Small intestine (tissue), 7 donors: Measurements from ENCODE around the gene KDM4B. TPM values are rescaled to one million over a fixed set of nuclear protein-coding genes. Genes with fewer than 3 reads are reported as not detected.
"Not testable (repeated sequence)": the region's sequence is repeated elsewhere in the genome, so short reads cannot be mapped to it uniquely, and the experiment has no call there.

Experiments used
- DNase-seq, 2 donors: peaks; one replicate each; pipeline versions ENCODE4 v3.0.0 to v3.0.0-alpha.2; 2013
- FAIRE-seq: peaks from 2 replicates; lab custom pipeline; 2012; peaks lifted over from hg19 to GRCh38; lab: Jason Lieb, UNC
- H3K27ac ChIP-seq, 3 donors: one replicate each; pipeline ENCODE4 v1.5.1; 2013; ENCODE audit warnings: low read length in 2 of 3, mild to moderate bottlenecking in 2 of 3, control low read depth in 1 of 3, inconsistent platforms in 1 of 3, low read depth in 1 of 3, moderate library complexity in 1 of 3
- H3K27me3 ChIP-seq, 3 donors: one replicate each; pipeline ENCODE4 v1.6.1; 2013; ENCODE audit warnings: low read length in 3 of 3, inconsistent platforms in 1 of 3; ENCODE audit not compliant: control insufficient read depth in 3 of 3, insufficient read depth in 3 of 3
- H3K36me3 ChIP-seq, 3 donors: one replicate each; pipeline ENCODE4 v1.6.1; 2013; ENCODE audit warnings: low read length in 3 of 3, inconsistent platforms in 1 of 3, low read depth in 1 of 3, mild to moderate bottlenecking in 1 of 3, moderate library complexity in 1 of 3; ENCODE audit not compliant: control insufficient read depth in 3 of 3, insufficient read depth in 2 of 3
- H3K4me1 ChIP-seq, 3 donors: one replicate each; pipeline ENCODE4 v1.6.1; 2013; ENCODE audit warnings: low read length in 2 of 3, inconsistent platforms in 1 of 3, low read depth in 1 of 3, mild to moderate bottlenecking in 1 of 3, moderate library complexity in 1 of 3; ENCODE audit not compliant: control insufficient read depth in 3 of 3, insufficient read depth in 2 of 3
- H3K4me3 ChIP-seq, 3 donors: one replicate each; pipeline ENCODE4 v1.5.1; 2013; ENCODE audit warnings: low read length in 3 of 3, control low read depth in 1 of 3, inconsistent platforms in 1 of 3, low read depth in 1 of 3, mild to moderate bottlenecking in 1 of 3, moderate library complexity in 1 of 3
- H3K9me3 ChIP-seq, 2 donors: one replicate each; pipeline ENCODE4 v1.6.1; 2013; ENCODE audit warnings: low read depth in 1 of 2, low read length in 1 of 2; ENCODE audit not compliant: control insufficient read depth in 2 of 2, insufficient read depth in 1 of 2
- WGBS, 3 donors: extraction: QIAGEN DNeasy Blood & Tissue Kit; methylation state at CpG; one replicate each; pipeline ENCODE4 v1.1.7; 2013; 5-methylcytosine and 5-hydroxymethylcytosine counted together
- polyA plus RNA-seq, 4 donors: library from polyadenylated mRNA; stranded (reverse) in 3 of 4; unstranded in 1 of 4; fragments of 200-250 nt in 3 of 4; fragments of 120-200 nt in 1 of 4; gene quantifications; one replicate each; pipeline versions ENCODE4 v1.2.1 to v1.2.3, GENCODE V29; 2013
- donor health status: healthy with polysubstance abuse.
- donor health status: control.
- donor health status: control.
- donor health status: Bipolar disorder and iron deficiency.
- donor health status: healthy.

The KDM4B gene
- polyA plus RNA-seq, 4 donors = 8.1 to 12.0 (median 10.6) TPM

DNA sequence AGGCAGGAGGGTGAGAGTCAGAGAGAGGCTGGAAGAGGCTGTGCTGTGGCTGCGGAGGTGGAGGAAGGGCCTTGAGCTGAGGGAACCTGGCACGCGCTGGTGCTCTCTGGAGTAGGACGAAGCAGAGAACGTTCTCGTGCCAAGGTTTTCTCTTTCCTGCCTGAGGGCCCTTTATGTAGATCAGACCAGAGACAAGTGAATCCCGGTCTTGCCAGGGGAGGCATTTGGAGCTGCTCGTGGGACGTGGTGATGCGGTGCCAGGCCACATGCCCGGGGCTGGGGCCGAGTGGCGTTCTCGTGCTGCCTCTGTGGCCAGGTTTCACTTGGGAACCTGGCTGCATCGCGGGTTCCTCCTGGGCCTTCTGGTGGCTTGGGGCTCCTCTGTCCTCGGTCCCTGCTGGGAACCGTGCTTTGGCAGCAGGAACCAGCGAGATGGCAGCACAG, 54.2 kb downstream of the KDM4B start:
- H3K36me3 ChIP-seq = peaks cover 0 to 21% (median 3%) of the 10 kb centered on the region in 3 donors
- no peaks in the 10 kb centered on the region for H3K27me3 ChIP-seq
- FAIRE-seq (no peak), DNase-seq (no peak)
- WGBS, 3 donors = 91 to 98% (median 94%) methylated on average over 17 to 19 of the region's 19 CpGs
- no peak overlapping the region for H3K4me3 ChIP-seq
- H3K4me1 ChIP-seq = no peaks in the 10 kb centered on the region
- H3K27ac ChIP-seq = no peak overlapping the region
- H3K9me3 ChIP-seq = no peaks in the 10 kb centered on the region

DNA sequence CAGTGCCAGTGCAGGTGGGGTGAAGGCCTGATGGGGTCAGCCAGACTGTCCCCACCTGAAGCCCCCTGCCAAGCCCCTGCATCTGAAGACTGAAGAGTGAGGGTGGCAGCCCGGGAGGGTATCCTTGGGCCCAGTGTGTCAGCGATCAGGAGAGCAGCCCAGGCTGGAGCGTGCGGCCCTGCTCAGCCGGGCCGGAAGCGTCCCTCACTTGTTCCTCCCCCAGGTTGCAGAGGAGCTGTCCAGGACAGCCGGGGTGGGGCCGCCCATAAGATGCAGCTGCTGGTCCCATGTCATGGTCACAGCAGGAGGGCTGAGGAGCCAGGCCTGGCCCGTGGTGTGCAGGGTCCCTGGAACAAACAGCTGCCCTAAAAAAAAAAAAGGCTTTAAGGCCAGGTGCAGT, 55.4 kb downstream of the KDM4B start:
- H3K36me3 ChIP-seq = peaks cover 0 to 10% (median 3%) of the 10 kb centered on the region in 3 donors
- no peaks in the 10 kb centered on the region for H3K4me1 ChIP-seq
- no peaks in the 10 kb centered on the region for H3K27me3 ChIP-seq
- no peaks in the 10 kb centered on the region for H3K9me3 ChIP-seq
- no peak for DNase-seq
- H3K27ac ChIP-seq = no peak overlapping the region
- WGBS, 3 donors = 83 to 92% (median 83%) methylated on average over 10 of the region's 10 CpGs
- no peak for FAIRE-seq
- no peak overlapping the region for H3K4me3 ChIP-seq

- DNase-seq = no peak
- H3K36me3 ChIP-seq = peaks cover 0 to 6% (median 3%) of the 10 kb centered on the region in 3 donors
- no peaks in the 10 kb centered on the region for H3K27me3 ChIP-seq
- no peak overlapping the region for H3K4me3 ChIP-seq
- FAIRE-seq = no peak
- H3K9me3 ChIP-seq = no peaks in the 10 kb centered on the region
- WGBS, 3 donors = 88 to 91% (median 89%) methylated on average over 10 of the region's 10 CpGs
- no peaks in the 10 kb centered on the region for H3K4me1 ChIP-seq
- no peak overlapping the region for H3K27ac ChIP-seq
Observed at GRCh38 chr19:5025027-5025426, 56.1 kb downstream of the KDM4B start.

DNA sequence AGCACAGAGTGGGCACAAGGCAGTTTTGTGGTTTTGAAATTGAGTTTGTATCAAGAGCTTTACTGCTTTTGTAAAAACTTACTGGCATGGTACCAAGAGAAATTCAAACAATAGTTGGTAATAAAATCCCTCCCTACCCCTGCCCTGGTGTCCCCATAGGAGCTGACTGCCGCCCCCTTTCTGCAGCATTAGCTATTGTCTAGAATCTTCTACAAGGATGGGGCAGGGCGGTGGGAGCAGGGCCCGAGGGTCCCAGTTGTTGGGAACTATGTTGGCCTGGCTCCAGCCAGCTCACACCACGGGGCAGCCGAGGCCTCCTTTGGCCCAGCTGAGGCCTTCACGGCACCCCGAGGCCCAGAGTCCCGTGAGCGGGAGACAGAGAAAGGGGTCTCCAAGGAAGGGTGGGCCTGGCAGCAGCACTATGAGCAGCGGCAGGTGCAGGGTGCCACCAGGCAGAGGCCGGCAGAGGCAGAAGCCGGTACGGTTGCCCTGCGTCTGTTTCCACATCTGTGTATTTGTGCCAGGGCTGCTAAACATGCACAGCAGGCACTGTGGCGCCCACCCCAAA, 57.9 kb downstream of the KDM4B start:
- DNase-seq (no peak), FAIRE-seq (no peak)
- H3K27me3 ChIP-seq = no peaks in the 10 kb centered on the region
- 83 to 91% (median 84%) methylated on average over 15 of the region's 15 CpGs for WGBS, 3 donors
- no peak overlapping the region for H3K27ac ChIP-seq
- no peaks in the 10 kb centered on the region for H3K9me3 ChIP-seq
- no peak overlapping the region for H3K4me3 ChIP-seq
- H3K4me1 ChIP-seq = peaks cover 0 to 2% (median 0%) of the 10 kb centered on the region in 3 donors
- H3K36me3 ChIP-seq = peaks cover 0 to 6% (median 0%) of the 10 kb centered on the region in 3 donors

GRCh38 chr19:5028229-5028886, 59.4 kb downstream of the KDM4B start:
- Histone ChIP-seq H3K4me1 (peaks cover 0 to 3% (median 0%) of the 10 kb centered on the region in 3 donors), H3K27me3 (no peaks in the 10 kb centered on the region), H3K9me3 (no peaks in the 10 kb centered on the region), H3K36me3 (peaks cover 0 to 20% (median 2%) of the 10 kb centered on the region in 3 donors), H3K4me3 (no peak overlapping the region), H3K27ac (no peak overlapping the region)
- FAIRE-seq (no peak), DNase-seq (no peak)
- 89 to 95% (median 90%) methylated on average over 15 of the region's 15 CpGs for WGBS, 3 donors

DNA sequence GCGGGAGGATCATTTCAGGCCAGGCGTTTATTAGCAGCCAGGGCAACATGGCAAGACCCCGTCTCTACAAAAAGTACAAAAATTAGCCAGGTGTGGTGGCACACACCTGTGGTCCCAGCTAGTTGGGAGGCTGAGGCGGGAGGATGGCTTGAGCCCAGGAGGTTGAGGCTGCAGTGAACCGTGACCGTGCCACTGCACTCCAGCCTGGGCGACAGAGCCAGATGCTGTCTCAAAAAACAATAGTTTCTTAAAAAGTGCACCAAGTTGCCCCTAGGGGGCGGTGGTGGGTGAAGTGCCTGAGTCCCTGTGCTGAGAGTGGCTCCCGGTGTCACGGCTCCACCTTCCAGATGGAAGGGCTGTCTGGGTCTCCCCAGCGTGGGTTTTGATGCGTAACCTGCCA, 60.7 kb downstream of the KDM4B start:
- not testable (repeated sequence) for H3K27me3 ChIP-seq, H3K4me3 ChIP-seq, H3K4me1 ChIP-seq, H3K27ac ChIP-seq, H3K9me3 ChIP-seq, FAIRE-seq
- H3K36me3 ChIP-seq = peaks cover 0 to 33% (median 2%) of the 10 kb centered on the region in 3 donors
- 61 to 66% (median 64%) methylated on average over 12 of the region's 12 CpGs for WGBS, 3 donors
- DNase-seq = peak; percentile 47 to 49

GRCh38 chr19:5030136-5030820, 61.4 kb downstream of the KDM4B start:
- no peaks in the 10 kb centered on the region for H3K9me3 ChIP-seq
- DNase-seq = no peak
- no peak overlapping the region for H3K4me3 ChIP-seq
- peaks cover 0 to 39% (median 2%) of the 10 kb centered on the region in 3 donors for H3K36me3 ChIP-seq
- no peak overlapping the region for H3K27ac ChIP-seq
- no peaks in the 10 kb centered on the region for H3K27me3 ChIP-seq
- WGBS, 3 donors = 85 to 90% (median 87%) methylated on average over 14 to 15 of the region's 15 CpGs
- H3K4me1 ChIP-seq = peaks cover 0 to 3% (median 0%) of the 10 kb centered on the region in 3 donors
- FAIRE-seq = no peak

GRCh38 chr19:5030822-5031221, 61.9 kb downstream of the KDM4B start:
- Histone ChIP-seq H3K4me3 (no peak overlapping the region), H3K27ac (no peak overlapping the region), H3K9me3 (no peaks in the 10 kb centered on the region), H3K4me1 (peaks cover 0 to 3% (median 0%) of the 10 kb centered on the region in 3 donors), H3K36me3 (peaks cover 0 to 45% (median 2%) of the 10 kb centered on the region in 3 donors), H3K27me3 (no peaks in the 10 kb centered on the region)
- FAIRE-seq = no peak
- WGBS, 3 donors = 87 to 90% (median 88%) methylated on average over 13 of the region's 13 CpGs
- no peak for DNase-seq
